Glomerular endothelial cell (primary cell): Measurements from ENCODE around the gene PITRM1. TPM values are rescaled to one million over a fixed set of nuclear protein-coding genes. Genes with fewer than 3 reads are reported as not detected.

Experiments
- DNase-seq: peaks from one replicate; pipeline ENCODE4 v3.0.0-alpha.2; 2011; ENCODE audit warnings: low read depth, low spot score; ENCODE audit errors: extremely low read depth
- total RNA-seq: library from RNA; depleted of rRNA; stranded (reverse); fragments of >200 nt; gene quantifications from 2 replicates; pipeline ENCODE4 v1.2.3, GENCODE V29; 2015

PITRM1 gene
- total RNA-seq, 1 donor from 2014 or later: 86.2 TPM

DNA sequence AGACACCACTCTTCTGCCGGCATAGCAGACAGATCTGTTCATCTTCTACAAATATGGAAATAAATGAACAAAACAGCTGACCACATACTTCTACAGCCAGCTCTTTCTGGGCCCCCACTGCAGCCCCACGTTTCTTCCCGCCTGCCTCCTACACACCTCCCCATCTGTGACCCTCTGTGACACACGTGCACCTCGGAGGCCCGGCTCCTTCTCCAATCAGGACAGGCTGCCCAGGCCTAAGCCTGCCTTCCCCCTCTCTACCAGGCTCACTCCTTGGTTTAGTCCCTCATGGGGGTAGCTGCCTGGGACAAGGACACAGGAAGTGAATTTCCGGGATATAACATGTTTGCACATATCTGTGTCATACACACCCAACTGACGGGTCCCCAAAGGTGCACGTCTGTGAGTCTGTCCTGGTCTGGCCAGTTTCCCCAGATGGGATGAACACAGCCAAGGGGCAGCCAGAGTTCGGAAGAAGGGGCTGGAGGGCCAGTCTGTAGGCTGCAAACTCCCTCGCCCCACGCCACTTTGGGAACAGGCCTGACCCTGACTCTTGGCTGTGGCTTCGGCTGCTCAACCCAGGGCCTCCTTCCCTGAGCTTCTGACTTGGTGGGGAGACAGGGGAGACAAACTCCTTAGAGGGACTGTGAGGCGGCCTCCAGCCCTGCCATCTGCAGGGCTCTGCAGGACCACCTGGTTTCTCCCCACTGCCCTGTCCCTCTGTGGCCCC is 30.3 kb downstream of the PITRM1 start:
- no peak for DNase-seq

DNA sequence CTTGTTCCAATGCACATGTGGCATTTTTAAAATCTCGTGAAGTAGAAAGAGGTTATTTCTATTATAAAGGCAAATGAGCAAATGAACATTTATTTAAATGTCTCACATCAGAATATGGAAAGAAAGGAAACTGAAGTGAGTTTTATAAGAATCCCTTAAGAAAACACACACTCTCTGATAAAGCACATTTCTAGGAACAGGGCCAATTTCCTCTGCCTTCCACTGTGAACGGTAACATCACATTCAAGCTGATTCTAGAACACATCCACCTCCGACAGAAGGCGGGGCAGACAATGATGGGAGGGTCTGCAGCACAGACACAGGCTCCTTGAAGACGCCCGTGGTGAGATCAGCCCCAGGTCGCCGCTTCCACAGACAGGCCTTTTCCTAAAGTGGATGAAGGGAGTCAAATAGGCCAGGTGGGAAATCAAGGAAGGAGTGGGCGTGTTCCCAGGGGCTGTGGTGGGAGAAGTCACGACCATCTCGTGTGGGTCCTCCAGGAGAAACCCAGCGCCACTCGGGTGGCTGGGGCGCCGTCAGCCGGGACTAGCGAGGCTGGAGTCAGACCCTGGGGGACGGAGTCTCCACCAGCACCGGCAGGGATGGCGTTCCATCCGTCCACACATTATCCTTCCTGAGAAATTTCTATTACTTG is 31.1 kb downstream of the PITRM1 start:
- peak; percentile 10 for DNase-seq

DNA sequence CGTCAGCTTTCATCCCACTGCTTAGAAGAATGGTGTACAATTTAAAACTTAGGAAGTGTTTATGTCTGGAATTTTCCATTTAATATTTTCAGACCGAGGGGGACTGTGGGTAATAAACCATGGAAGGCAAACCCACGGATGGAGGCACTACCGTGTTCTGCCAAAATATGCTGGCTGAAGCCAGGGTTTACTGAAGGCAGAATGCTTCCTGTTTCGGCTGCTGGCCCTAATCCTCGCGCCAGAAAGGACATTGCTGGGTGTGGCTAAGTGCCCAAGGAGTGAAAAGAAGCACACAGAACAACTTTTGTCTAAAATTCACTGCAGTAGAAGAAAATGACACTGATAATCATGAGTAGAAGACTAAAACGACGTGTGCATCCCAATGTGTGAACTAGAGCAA is 32.3 kb downstream of the PITRM1 start:
- no peak for DNase-seq

DNA sequence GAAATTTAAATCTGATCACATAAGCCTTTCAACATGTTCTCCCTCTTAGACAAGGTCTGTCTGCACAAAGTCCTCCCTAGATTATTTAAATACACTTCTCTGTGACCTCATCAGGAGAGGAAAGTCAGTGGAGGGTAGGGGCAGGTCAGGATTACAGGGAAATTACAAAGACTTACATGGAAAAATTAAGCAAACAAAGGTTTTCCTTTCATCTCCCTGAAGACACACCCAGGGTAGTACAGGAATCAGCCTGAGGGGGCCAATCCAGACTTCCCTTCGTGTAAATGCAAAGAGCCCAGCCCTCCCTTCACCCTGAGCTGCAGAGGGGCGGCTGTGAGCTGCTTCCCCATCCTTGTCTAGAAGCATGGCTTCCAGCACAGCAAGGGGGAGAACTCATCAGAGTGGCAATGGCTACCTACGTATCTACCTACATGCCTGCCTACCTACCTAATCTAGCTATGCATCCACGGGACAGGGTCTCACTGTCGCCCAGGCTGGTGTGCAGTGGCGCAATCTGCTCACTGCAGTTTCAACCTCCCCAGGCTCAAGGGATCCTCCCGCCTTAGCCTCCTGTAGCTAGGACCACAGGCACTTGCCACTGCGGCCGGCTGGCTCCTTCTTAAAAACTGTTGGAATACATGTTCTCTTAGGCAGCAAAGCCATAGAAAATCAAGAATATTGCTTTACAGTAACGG is 33.2 kb downstream of the PITRM1 start:
- DNase-seq: no peak

DNA sequence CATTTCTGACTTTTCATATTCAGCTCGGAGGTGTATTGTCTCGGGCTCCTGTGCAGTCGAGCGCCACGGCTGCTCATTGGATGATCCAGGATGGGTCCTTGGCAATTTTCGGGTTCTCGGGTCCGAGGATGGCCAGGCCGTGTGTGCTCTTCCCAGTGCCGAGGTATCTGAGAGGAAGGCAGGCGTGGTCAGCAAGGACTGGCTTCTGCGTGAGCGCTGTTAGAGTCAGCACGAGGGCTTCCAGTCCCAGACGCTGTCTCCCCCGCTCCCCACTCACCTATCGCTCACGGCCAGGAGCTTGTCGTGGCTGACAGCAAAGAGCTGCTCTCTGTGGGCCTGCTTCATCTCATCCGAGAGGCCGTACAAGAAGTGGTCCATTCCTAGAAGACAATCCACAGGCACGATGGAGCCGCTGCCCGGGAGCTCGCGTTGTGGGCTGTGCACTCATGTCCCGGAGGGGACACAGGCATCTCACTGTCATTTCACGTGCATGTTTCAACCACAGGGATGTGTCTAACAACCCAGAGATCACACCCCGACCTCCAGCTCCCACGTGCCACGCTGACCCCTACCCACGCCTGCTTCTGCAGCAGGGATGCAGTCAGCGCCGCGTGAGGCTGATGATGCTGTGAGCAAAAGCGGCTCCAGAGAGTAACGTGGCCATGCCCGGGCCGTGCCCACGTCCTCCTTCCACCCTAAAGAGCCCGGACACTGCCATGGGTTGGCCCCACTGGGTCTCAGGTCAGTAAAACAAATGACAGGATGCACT is 34.4 kb downstream of the PITRM1 start:
- DNase-seq: no peak

DNA sequence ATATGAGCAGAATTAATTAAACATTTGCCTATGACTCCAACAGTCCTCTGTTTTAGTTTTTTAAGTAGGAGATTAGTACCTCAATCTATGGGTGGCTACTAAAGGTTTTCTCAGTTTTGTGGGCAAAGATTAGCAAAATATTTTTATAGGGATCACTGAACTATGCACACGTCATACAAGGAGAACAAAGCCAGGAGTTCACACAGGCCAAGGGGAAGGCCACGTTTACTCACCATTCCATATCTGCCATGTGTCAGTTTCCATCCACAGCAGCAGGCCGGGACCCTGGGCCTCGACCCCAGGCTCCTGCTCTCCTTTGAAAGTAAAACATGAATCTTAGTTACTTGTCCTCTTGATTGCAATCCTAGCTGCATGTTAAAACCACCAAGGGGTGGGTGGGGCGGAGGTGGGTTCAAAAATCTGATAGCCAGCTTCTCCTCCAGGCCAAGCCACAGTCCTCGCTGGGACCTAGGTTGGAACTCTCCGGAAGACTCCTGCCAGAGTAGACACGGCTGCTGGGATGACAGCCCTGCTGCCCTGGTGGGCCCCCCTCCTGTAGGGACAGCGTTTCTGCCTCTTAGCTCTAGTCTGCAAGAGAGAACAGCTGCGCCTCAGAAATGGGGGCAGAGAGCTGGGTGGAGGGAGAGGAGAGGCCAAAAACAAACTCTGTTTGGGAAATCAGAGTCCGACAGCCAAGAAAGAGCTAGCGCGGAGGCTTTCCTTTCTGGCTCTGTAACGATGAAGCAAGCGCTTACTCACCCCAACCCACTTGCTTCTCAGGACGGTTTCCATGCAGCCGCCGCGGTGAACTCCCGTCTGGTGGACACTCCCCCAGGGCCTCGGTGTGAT is 35.6 kb downstream of the PITRM1 start:
- no peak for DNase-seq

DNA sequence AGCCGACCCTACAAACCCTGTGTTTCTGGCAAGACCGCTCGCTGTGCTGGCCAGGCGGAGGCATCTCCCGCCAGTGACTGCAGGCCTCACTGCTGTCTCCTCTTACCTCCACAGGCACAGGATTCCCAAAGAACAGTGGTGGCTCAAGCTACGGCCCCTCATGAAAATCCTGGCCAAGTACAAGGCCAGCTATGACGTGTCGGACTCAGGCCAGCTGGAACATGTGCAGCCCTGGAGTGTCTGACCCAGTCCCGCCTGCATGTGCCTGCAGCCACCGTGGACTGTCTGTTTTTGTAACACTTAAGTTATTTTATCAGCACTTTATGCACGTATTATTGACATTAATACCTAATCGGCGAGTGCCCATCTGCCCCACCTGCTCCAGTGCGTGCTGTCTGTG is 36.2 kb downstream of the PITRM1 start:
- no peak for DNase-seq

DNA sequence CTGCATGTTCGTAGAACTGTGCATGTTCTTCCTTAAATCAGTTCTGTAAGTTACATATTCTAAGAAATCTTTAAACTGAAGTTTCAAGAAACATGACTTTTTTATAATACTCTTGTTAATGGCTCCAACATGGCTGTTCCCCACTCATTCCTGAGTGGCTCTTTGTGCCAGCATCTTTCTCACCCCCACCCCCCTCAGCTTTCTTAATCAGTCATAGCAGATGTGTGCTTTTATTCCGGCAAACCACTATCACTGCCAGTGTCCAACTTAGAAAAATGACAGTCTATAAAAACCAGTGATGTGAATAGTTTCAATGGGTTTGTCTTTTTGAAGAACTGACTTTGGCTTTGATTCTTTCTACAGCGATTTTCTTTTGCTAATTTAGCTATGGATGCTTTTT is 37.6 kb downstream of the PITRM1 start:
- DNase-seq: no peak

DNA sequence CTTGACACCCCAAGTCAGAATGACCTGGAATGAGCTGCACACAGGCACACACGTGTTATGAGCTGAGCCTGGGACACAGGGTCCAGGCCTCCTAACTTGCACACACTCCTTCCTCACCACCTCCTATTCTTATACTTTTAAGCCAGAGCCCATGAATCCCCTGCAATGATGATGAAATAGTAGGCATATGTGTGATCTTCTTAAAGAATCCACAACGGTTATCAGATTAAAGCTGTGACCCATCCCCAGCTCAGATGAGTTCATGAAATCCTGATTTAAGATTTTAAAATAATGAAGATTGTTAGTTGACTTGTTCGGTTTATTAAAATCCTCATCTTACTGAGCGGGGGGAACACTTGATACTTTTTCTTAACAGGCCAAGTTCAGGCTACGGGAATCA is 38.6 kb downstream of the PITRM1 start:
- no peak for DNase-seq

DNA sequence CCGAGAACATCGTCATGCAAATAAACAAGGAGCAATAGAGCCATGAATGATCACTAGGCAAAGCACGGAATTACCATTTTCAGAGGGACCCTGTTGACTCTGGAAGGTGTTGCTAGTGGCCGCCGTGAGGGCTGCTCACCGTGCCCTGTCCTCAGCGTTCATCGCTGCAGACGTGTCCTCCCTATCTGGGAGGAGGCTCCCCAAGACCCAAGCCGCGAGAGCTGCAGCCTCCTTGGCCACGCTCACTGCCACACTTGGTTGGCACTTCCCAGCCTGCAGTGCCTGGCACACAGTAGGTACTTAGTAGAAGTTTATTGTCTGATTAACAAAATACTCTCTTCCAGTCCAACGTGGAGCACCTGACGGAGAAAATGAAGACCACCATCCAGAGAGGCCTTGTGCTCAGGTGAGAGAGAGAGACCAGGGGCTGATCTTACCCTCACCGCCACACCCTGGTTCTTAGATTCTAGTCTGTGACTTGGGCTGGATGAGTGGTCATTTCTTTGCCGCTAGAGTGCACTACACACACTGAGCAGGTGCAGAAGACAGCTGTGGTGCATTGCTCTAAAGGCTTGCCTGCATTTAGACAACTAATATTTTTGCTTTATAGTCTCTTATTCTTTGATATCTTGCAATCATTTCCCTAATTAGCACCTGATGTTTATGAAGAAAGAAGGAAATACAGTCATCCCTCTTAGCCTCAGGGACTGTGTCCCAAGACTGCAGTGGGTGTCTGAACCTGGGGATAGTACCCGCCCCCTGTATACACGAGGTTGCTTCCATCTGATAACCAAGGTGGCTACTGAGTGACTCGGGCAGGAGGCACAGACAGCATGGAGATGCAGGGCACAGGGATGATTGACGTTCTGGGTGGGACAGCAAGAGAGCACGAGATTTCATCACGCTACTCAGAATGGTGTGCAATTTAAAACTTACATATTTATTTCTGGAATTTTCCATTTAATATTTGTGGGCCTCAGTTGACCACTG is 40.3 kb downstream of the PITRM1 start:
- DNase-seq: no peak

DNA sequence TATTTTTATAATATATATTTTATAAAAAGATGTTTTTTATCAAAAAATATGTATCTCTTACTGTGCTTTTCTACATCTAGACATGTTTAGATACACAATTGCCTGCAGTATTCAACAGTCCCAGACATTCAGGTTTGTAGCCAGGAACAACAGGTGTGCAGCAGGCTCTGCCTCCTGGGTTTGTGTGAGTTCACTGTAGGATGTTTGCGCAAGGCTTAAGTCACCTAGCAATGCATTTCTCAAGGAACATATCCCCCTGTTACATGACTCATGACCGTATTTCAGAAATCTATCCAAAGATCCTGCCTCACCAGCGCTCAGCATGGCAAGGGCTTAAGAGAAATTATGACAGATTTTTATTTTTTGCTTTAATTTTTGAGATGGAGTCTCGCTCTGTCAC is 41.5 kb downstream of the PITRM1 start:
- no peak for DNase-seq

DNA sequence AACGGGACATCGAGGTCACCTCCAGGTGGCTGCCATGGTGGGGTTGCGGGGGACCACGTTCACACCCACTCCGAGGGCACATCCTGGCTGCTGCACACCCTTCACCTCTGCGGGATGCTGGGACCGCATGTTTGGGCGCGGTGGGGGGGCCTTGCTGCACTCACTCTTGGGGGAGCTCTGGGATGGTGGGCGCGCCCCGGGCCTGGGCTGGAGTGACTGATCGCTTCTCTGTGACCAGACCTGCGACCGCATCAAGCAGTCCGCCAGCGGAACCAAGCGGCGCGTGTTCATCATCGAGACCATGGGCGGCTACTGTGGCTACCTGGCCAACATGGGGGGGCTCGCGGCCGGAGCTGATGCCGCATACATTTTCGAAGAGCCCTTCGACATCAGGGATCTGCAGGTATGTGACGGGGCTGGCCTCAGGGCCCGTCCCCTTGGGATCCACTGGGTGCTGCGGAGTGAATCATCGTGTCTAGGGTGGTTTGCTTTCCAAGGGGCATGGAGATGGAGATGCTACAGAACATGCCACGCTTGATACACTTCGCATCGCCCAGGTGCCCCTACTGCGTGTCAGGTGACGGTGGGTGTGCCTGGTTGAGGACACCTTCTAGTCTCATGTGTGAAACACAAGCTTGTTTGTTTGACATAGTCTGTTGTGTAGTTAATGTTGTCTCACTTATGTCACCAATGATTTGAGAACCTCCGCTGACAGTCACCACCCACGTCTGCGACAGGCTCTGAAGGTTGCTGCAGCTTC is 42.8 kb downstream of the PITRM1 start:
- no peak for DNase-seq

DNA sequence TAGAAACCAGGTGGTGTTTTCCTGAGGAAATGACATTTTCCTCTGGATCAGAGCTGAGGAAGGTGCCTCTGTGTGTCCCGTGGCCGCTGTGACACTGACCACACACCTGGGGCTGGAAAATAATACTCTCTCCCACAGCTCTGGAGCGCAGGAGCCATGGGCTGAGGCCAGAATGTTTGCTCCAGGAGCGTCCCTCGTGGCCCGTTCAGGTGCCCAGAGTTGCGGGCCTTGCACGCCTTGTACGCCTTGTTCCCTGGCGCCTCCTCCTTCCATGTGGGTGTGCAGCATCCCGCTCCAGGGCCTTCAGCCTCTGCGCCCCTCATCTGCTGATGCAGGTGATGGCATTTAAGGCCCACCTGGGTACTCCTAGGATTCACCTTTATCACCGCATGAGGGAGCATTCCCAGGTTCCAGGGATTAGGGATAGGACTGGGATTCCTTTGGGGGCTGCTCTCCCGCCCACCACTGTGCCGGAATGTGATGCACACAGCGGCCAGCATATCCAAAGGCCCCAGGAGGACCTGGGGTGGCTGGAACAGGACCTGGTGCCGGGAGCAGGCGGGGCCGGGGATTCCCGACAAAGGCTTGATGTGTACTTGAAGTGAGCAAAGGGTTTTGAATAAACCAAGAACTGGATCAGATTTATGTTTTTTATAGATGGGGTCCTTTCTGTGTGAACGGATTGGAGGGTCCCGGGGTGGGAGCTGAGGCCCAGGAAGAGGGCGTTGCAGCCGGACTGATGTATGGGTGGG is 44.0 kb downstream of the PITRM1 start:
- no peak for DNase-seq

DNA sequence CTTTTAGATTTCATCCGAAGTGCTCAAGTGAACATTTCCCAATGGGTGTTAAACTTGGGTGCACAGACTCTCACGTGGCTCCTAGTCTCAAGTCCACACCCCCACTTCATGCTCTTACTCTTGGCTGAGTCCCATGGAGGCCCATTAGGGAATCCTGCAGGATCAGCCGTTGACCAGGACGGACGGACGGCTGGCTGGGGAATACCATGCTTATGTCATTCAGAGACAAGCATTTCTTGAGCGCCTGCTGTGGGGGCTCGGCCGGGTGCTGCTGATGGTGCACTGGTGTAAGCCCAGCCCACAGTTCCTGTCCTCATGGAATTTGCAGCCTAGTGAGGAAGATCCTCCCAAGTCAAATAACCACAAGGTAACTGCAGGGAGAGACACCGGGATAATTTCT is 44.7 kb downstream of the PITRM1 start:
- no peak for DNase-seq

DNA sequence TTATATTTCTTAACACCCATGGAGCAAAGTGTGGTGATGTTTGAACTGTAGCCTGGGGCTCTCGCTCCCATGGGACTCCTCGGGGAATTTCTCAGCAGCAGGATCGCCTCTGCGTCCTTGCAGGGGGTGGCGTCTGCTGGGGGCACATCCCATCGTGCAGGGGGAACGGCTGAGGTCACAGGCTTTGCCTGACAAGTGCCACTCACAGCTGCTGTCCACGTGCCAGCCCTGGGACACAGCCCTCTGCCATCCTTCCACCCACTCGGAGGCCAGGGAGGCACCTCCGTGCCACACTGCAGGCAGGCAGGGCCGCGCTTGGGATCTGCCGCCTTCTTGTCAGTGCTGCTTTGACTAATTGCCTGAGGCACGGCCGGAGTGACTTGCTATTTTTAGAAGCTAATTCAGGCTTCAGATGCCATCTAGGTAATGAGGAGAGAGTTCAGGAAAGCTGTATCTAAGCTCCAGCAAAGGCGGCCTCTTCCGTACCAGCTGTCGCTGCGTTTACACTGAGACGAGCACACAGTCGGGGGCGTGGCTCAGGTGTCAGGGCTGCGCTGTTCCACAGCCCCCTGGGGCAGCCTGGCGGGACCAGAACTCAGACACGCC is 45.7 kb downstream of the PITRM1 start:
- no peak for DNase-seq

DNA sequence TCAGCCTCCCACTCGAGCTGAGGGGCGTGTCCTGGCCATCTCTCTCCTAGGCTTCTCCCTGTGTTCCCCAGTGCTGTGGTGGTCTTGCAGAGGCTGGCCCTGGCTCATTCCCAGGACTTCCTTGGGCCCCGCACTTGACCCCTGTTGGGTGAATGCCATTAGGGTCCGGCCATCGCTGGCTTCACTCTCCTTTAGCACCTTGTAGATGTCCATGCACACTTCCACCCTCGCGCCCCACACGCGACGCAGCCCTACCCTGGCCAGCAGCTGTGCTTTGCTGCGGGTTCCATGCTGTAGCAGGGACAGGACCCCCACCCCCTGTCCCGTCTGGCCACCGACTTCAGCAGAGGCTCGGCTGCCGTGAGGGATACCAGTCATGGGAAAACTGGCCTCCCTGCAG is 46.3 kb downstream of the PITRM1 start:
- DNase-seq: no peak

DNA sequence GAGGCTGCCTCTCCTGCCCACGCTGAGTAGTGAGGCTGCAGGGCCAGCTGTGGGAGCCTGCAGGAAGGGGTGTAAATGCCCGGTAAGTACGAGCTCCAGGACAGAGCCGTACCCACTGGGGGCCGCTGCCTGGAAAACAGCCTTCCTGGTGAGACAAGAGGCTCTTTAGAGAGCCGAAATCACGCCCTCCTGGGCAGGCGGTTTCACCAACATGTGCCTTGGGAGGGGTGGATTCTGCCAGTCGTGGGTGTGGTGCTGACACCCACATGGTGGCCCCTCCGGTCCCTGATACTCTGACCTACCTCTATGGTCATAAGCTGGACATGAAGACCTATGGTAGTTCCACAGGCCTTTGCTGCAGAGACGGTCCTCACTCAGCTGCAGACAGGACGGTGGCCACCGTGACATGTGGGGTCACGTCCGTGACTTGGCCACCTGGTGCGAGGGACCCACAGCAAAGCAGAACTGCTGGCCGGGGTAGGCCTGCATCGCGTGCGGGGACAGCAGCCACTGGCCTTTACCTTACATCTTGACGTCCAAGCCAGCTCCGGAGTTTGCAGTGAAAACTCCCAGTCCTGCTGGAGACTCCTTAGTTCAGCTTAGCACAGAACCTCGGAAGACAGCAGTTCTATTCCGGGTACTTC is 46.9 kb downstream of the PITRM1 start:
- DNase-seq: no peak
